Measurements from ENCODE around the gene CHGA. TPM values are rescaled to one million over a fixed set of nuclear protein-coding genes. Genes with fewer than 3 reads are reported as not detected.

CHGA gene
- total RNA-seq, 1 donor from 2014 or later, result not detected

DNA sequence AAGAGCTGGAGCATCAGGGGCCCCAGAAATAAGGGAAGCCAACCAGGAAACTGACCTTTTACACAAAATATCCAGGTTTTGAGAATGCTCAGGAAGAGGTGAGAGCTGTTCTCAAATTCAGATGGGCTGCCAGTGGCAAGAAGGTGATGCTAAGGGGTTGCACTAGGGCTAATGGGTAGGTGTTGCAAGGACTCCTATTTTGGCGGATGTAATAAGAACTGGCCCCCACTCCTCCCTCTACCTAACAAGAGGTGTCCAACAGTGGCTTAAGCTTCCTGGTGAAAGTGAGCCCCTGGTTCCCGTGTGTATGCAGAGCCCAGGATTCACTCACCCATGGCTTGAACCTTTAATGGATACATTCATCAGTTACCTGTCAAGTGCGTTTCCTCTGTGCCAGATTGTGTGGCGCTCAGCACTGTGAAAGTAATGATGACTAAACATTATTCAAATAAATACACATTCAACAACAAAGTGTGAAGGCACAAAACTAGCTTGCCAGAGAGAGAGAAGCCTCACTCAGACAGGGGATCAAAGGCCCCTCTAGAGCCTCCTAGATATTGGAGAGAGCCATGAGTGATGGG, 705 bp upstream of the CHGA start:
- H3K27ac Mint-ChIP-seq (ENCODE audit: unreplicated experiment), result no peak overlapping the region
- TF ChIP-seq, protein P1, sequence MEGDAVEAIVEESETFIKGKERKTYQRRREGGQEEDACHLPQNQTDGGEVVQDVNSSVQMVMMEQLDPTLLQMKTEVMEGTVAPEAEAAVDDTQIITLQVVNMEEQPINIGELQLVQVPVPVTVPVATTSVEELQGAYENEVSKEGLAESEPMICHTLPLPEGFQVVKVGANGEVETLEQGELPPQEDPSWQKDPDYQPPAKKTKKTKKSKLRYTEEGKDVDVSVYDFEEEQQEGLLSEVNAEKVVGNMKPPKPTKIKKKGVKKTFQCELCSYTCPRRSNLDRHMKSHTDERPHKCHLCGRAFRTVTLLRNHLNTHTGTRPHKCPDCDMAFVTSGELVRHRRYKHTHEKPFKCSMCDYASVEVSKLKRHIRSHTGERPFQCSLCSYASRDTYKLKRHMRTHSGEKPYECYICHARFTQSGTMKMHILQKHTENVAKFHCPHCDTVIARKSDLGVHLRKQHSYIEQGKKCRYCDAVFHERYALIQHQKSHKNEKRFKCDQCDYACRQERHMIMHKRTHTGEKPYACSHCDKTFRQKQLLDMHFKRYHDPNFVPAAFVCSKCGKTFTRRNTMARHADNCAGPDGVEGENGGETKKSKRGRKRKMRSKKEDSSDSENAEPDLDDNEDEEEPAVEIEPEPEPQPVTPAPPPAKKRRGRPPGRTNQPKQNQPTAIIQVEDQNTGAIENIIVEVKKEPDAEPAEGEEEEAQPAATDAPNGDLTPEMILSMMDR (IDR thresholded peaks at IDR 0.05), result no peak
- DNase-seq (ENCODE audit: low spot score), result no peak
- peaks cover 61% of the 10 kb centered on the region for H3K27me3 Mint-ChIP-seq (ENCODE audit: low read depth)
- H3K36me3 Mint-ChIP-seq (ENCODE audit: low read depth), result no peaks in the 10 kb centered on the region
- no peak overlapping the region for H3K4me3 Mint-ChIP-seq (ENCODE audit: unreplicated experiment)
- H3K9me3 Mint-ChIP-seq (ENCODE audit: low read depth), result no peaks in the 10 kb centered on the region
- no peaks in the 10 kb centered on the region for H3K4me1 Mint-ChIP-seq (ENCODE audit: low read depth)

DNA sequence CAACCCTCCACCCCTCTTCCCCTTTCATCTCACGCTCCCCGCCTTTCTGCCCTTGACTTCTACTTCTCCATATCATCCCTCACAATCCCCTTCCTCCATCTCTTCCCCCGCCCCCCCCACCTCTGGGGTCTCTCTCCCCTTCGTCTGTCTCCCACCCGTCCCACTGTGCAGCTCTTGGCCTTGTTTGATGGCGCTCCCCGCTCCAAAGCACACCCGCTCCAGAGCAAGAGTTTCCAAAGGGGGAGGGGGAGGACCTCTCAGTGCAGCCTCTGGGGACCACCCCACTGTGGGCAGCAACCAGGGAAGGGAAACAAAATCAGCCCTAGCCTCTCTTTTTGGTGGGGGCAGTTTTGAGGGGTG, 774 bp downstream of the CHGA start:
- H3K27ac Mint-ChIP-seq (ENCODE audit: unreplicated experiment), result no peak overlapping the region
- peaks cover 53% of the 10 kb centered on the region for H3K27me3 Mint-ChIP-seq (ENCODE audit: low read depth)
- TF ChIP-seq, protein P1 (IDR thresholded peaks at IDR 0.05), result no peak
- no peak overlapping the region for H3K4me3 Mint-ChIP-seq (ENCODE audit: unreplicated experiment)
- H3K9me3 Mint-ChIP-seq (ENCODE audit: low read depth), result no peaks in the 10 kb centered on the region
- H3K36me3 Mint-ChIP-seq (ENCODE audit: low read depth), result no peaks in the 10 kb centered on the region
- H3K4me1 Mint-ChIP-seq (ENCODE audit: low read depth), result no peaks in the 10 kb centered on the region
- no peak for DNase-seq (ENCODE audit: low spot score)

DNA sequence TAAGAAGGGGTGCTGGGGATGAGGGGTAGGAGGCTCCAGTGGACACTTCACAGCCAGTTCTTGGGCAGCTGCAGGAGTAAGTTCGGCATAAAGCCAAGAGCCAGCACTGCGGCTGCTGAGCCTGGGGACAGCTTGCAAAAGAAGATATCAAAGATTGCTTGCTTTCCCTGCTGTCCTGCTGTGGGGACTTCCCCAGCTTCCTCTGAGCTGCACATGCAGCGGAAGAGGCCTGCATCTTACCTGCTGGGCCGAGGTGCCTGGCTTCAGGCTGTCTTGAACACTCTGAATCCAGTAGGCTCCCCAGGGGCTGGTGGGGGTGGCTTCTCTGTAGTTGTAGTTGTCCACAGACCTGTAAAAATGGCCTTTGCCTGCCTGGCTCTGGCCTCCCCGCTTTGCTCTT, 1.3 kb downstream of the CHGA start:
- Mint-ChIP-seq H3K4me1 (ENCODE audit: low read depth) (no peaks in the 10 kb centered on the region), H3K27ac (ENCODE audit: unreplicated experiment) (no peak overlapping the region), H3K9me3 (ENCODE audit: low read depth) (no peaks in the 10 kb centered on the region), H3K4me3 (ENCODE audit: unreplicated experiment) (no peak overlapping the region), H3K36me3 (ENCODE audit: low read depth) (no peaks in the 10 kb centered on the region), H3K27me3 (ENCODE audit: low read depth) (peaks cover 49% of the 10 kb centered on the region)
- TF ChIP-seq, protein P1 (IDR thresholded peaks at IDR 0.05), result no peak
- no peak for DNase-seq (ENCODE audit: low spot score)

DNA sequence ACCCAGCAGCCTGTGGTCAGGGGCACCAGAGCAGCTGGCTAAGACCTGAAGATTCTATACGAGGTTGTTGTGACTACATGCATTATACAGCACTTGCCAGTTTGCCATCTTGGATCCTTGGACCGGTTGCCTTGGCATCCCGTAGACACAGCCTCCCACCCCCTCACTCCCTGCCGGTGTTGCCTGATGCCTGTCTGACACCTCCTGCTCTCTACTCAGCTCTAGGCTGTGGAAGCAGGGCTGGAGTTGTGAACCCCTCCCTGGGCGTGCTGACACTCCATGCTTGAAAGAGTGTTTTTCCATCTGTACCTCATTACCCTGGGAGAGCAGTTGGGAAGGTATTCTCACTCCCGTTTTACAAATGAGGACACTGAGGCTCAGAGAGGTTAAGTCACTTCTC, 2.5 kb downstream of the CHGA start:
- no peak for DNase-seq (ENCODE audit: low spot score)
- H3K4me3 Mint-ChIP-seq (ENCODE audit: unreplicated experiment), result no peak overlapping the region
- TF ChIP-seq, protein P1 (IDR thresholded peaks at IDR 0.05), result no peak
- H3K9me3 Mint-ChIP-seq (ENCODE audit: low read depth), result no peaks in the 10 kb centered on the region
- no peak overlapping the region for H3K27ac Mint-ChIP-seq (ENCODE audit: unreplicated experiment)
- peaks cover 48% of the 10 kb centered on the region for H3K27me3 Mint-ChIP-seq (ENCODE audit: low read depth)
- no peaks in the 10 kb centered on the region for H3K4me1 Mint-ChIP-seq (ENCODE audit: low read depth)
- no peaks in the 10 kb centered on the region for H3K36me3 Mint-ChIP-seq (ENCODE audit: low read depth)

DNA sequence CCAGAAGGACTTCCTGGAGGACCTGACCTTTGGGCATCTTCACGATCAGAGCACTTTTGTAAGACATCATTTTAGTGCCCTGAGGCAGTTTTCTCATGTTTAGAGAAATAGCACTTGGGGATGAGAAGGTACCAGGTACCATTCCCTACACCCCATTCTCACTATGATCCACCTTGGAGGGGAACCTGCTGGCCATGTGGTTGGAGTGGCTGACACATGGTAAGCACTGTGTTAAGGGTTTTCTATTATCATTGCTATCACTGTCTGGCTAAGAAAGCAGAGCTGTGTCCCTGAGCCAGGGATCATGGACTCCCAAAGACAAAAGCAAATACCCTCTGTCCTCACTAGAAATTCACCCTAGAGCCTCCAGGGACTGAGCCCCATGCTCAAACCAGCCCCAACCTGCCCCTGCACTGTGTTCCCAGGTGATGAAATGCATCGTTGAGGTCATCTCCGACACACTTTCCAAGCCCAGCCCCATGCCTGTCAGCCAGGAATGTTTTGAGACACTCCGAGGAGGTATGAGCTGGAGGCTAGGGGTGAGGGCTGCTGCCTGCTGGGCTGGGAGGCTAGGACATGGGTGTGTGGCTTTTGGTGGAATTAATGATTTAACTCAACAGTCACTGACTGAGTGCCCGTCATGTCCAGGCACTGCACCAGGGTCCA, 3.4 kb downstream of the CHGA start:
- no peaks in the 10 kb centered on the region for H3K9me3 Mint-ChIP-seq (ENCODE audit: low read depth)
- H3K4me3 Mint-ChIP-seq (ENCODE audit: unreplicated experiment), result no peak overlapping the region
- H3K4me1 Mint-ChIP-seq (ENCODE audit: low read depth), result no peaks in the 10 kb centered on the region
- TF ChIP-seq, protein P1 (IDR thresholded peaks at IDR 0.05), result no peak
- H3K36me3 Mint-ChIP-seq (ENCODE audit: low read depth), result no peaks in the 10 kb centered on the region
- H3K27ac Mint-ChIP-seq (ENCODE audit: unreplicated experiment), result no peak overlapping the region
- peaks cover 39% of the 10 kb centered on the region for H3K27me3 Mint-ChIP-seq (ENCODE audit: low read depth)
- no peak for DNase-seq (ENCODE audit: low spot score)
